ENCODE results near the gene C11orf86. TPM values are rescaled to one million over a fixed set of nuclear protein-coding genes. Genes with fewer than 3 reads are reported as not detected.

The C11orf86 gene
- total and polyA plus RNA-seq, 9 donors: 2.6 TPM; not detected in 8

DNA sequence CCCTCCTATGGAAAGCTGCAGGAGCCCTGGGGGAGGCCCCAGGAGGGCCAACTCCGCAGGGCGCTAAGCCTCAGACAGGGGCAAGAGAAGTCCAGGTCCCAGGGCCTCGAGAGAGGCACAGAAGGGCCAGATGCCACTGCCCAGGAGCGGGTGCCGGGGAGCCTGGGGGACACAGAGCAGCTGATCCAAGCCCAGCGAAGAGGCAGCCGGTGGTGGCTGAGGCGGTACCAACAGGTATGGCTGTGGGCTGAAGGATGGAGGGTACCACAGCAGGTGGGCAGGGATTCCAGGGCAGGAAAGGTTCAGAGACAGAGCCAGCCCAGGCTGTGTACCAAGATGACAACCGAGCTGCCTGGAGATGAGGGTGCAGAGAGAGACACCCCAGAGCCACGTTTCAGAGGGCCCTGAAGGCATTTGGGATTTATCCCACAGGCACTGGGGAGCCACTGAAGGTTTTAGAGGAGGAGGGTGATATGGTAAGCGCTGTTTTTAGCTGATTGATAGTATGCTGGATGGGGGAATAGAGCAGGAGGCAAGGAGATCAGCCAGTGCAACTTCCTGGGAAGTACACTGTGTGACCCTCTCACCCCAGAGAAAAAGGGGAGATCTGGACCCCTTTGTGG is 412 bp downstream of the C11orf86 start:
- TF ChIP-seq EP300 (IDR thresholded peaks at IDR 0.05): no peak
- TF ChIP-seq POLR2A (IDR thresholded peaks at IDR 0.05): no peak
- no peak for TF ChIP-seq CTCF (IDR thresholded peaks at IDR 0.05)
- no peaks in the 10 kb centered on the region for H3K27me3 ChIP-seq
- no peak overlapping the region for H3K4me3 ChIP-seq
- intact Hi-C loops (cut with DNase I): no loop called here
- no peak for DNase-seq
- H3K27ac ChIP-seq: no peak overlapping the region
- 62 to 75% (median 64%) methylated on average over 11 of the region's 11 CpGs for WGBS, 3 donors
- H3K4me1 ChIP-seq (ENCODE audit: insufficient read depth): no peaks in the 10 kb centered on the region
- no peaks in the 10 kb centered on the region for H3K9me3 ChIP-seq
- no peaks in the 10 kb centered on the region for H3K36me3 ChIP-seq

GRCh38 chr11:66976028-66976467 is 944 bp downstream of the C11orf86 start:
- no peak for DNase-seq
- 33 to 47% (median 40%) methylated on average over 9 of the region's 9 CpGs for WGBS, 3 donors
- Histone ChIP-seq H3K9me3 (no peaks in the 10 kb centered on the region), H3K27me3 (no peaks in the 10 kb centered on the region), H3K4me1 (ENCODE audit: insufficient read depth) (no peaks in the 10 kb centered on the region), H3K4me3 (no peak overlapping the region), H3K27ac (no peak overlapping the region), H3K36me3 (no peaks in the 10 kb centered on the region)
- TF ChIP-seq EP300 (IDR thresholded peaks at IDR 0.05) (no peak), CTCF (IDR thresholded peaks at IDR 0.05) (no peak), POLR2A (IDR thresholded peaks at IDR 0.05) (no peak)
- intact Hi-C loops (cut with DNase I): no loop called here

DNA sequence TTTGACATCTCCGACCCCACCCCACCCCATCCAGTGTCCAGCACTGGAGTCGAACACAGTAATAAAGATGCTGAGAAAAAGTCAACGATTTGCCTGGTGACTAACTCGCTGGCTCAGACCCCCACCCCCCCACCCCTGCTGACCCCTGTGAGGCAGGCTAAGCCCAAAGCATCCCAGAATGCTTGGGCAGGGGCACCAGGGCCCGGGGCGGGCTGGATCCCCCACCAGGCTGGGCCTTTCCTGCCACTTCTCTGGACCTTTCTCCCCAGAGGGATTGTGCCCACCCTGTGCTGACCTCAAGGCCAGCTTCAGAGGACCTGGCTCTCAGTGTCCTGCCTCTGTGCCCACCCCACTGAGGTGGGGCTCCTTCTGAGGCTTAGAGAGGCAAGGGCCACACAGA is 1.8 kb downstream of the C11orf86 start:
- H3K27ac ChIP-seq: no peak overlapping the region
- H3K27me3 ChIP-seq: no peaks in the 10 kb centered on the region
- DNase-seq: no peak
- 87 to 90% (median 87%) methylated on average over 6 of the region's 6 CpGs for WGBS, 3 donors
- no peak overlapping the region for H3K4me3 ChIP-seq
- intact Hi-C loops (cut with DNase I): no loop called here
- TF ChIP-seq EP300 (IDR thresholded peaks at IDR 0.05) (no peak), CTCF (IDR thresholded peaks at IDR 0.05) (no peak), POLR2A (IDR thresholded peaks at IDR 0.05) (no peak)
- H3K36me3 ChIP-seq: no peaks in the 10 kb centered on the region
- H3K9me3 ChIP-seq: no peaks in the 10 kb centered on the region
- no peaks in the 10 kb centered on the region for H3K4me1 ChIP-seq (ENCODE audit: insufficient read depth)

GRCh38 chr11:66978229-66978628 is 3.1 kb downstream of the C11orf86 start:
- DNase-seq: no peak
- Histone ChIP-seq H3K36me3 (no peaks in the 10 kb centered on the region), H3K4me3 (no peak overlapping the region), H3K27ac (no peak overlapping the region), H3K4me1 (ENCODE audit: insufficient read depth) (no peaks in the 10 kb centered on the region), H3K9me3 (no peaks in the 10 kb centered on the region), H3K27me3 (no peaks in the 10 kb centered on the region)
- WGBS, 3 donors: 94 to 97% (median 97%) methylated on average over 2 of the region's 2 CpGs
- intact Hi-C loops (cut with DNase I): no loop called here
- TF ChIP-seq CTCF (IDR thresholded peaks at IDR 0.05): no peak
- no peak for TF ChIP-seq EP300 (IDR thresholded peaks at IDR 0.05)
- no peak for TF ChIP-seq POLR2A (IDR thresholded peaks at IDR 0.05)

Measured in ovary (tissue), 9 donors.